Jurkat, Clone E6-1 (cell line): ENCODE measurements around the gene TMEM151B. TPM values are rescaled to one million over a fixed set of nuclear protein-coding genes. Genes with fewer than 3 reads are reported as not detected.

Source experiments
- DNase-seq: peaks from one replicate; pipeline ENCODE4 v3.0.0-alpha.2; 2011; ENCODE audit warnings: low read depth, low spot score
- H3K4me3 ChIP-seq: 2 replicates; pipeline ENCODE4 v1.5.1; 2011; ENCODE audit warnings: mild to moderate bottlenecking, low read length, control low read depth, moderate library complexity
- polyA plus RNA-seq: library from polyadenylated mRNA; unstranded; fragments of >200 nt; gene quantifications from one replicate; pipeline ENCODE4 v1.2.1, GENCODE V29; 2012; ENCODE audit warnings: missing spikeins; ENCODE audit not compliant: insufficient read length, insufficient read depth

Gene TMEM151B
- 4.0 TPM for polyA plus RNA-seq

GRCh38 chr6:44269921-44270525 is at the start of gene TMEM151B:
Gene TMEM151B (plus strand): TSS chr6:44270450. CDS start chr6:44270743, 293 bp downstream.
- peak within 1 kb of the TSS; percentile 37 for H3K4me3 ChIP-seq
- DNase-seq = no peak

- no peak overlapping the region for H3K4me3 ChIP-seq
- no peak for DNase-seq
These were observed 49.3 kb upstream of the TMEM151B start for GRCh38 chr6:44220913-44221290.

- DNase-seq = peak; percentile 73
- no peak overlapping the region for H3K4me3 ChIP-seq
These were observed 48.8 kb upstream of the TMEM151B start for GRCh38 chr6:44221291-44221960.

GRCh38 chr6:44221961-44222335 is 48.3 kb upstream of the TMEM151B start:
- no peak for DNase-seq
- no peak overlapping the region for H3K4me3 ChIP-seq

- no peak for DNase-seq
- peak overlapping the region; percentile 58 for H3K4me3 ChIP-seq
These were observed 47.5 kb upstream of the TMEM151B start for GRCh38 chr6:44222486-44223318.

- peak; percentile 73 for DNase-seq
- H3K4me3 ChIP-seq = peak within 1 kb of the TSS; percentile 58
These were observed 46.8 kb upstream of the TMEM151B start, which contains the start of gene SLC29A1 for GRCh38 chr6:44223319-44224028. Gene SLC29A1 (plus strand): TSS chr6:44223595. CDS start chr6:44227314, 3,719 bp downstream.

- peak overlapping the region; percentile 58 for H3K4me3 ChIP-seq
- no peak for DNase-seq
These were observed 46.0 kb upstream of the TMEM151B start for GRCh38 chr6:44224029-44224964.

GRCh38 chr6:44224965-44225305 is 45.3 kb upstream of the TMEM151B start:
- peak overlapping the region; percentile 58 for H3K4me3 ChIP-seq

GRCh38 chr6:44225579-44226325 is 44.5 kb upstream of the TMEM151B start:
- H3K4me3 ChIP-seq = no peak overlapping the region
- DNase-seq = no peak

More at GRCh38 chr6:44224965-44225305, 45.3 kb upstream of the TMEM151B start:
- DNase-seq = no peak

GRCh38 chr6:44226368-44227147 is 43.7 kb upstream of the TMEM151B start:
- DNase-seq = no peak

GRCh38 chr6:44227148-44227793 is 43.0 kb upstream of the TMEM151B start:
- no peak overlapping the region for H3K4me3 ChIP-seq
- no peak for DNase-seq

More at GRCh38 chr6:44226368-44227147, 43.7 kb upstream of the TMEM151B start:
- no peak overlapping the region for H3K4me3 ChIP-seq

GRCh38 chr6:44228031-44228430 is 42.2 kb upstream of the TMEM151B start:
- DNase-seq = no peak
- no peak overlapping the region for H3K4me3 ChIP-seq

GRCh38 chr6:44228433-44228832 is 41.8 kb upstream of the TMEM151B start:
- DNase-seq = no peak
- no peak overlapping the region for H3K4me3 ChIP-seq

GRCh38 chr6:44228836-44229235 is 41.4 kb upstream of the TMEM151B start:
- no peak overlapping the region for H3K4me3 ChIP-seq
- DNase-seq = no peak

- no peak for DNase-seq
- H3K4me3 ChIP-seq = no peak overlapping the region
These were observed 40.7 kb upstream of the TMEM151B start for GRCh38 chr6:44229376-44230033.
